Naive thymus-derived CD4-positive, alpha-beta T cell (primary cell): Measurements from ENCODE around the gene STK39. TPM values are rescaled to one million over a fixed set of nuclear protein-coding genes. Genes with fewer than 3 reads are reported as not detected.

Source experiments
- ATAC-seq: fragments of 150-1000 bp; cut with Tn5 transposase; 2 replicates; pipeline ENCODE4 v1.10.0; 2021; ENCODE audit warnings: mild to moderate bottlenecking, moderate library complexity
- CTCF ChIA-PET: fragments of 350-600 bp; sonication (Branson Sonifier 250); formaldehyde crosslinking; loops from one replicate; lab custom pipeline; 2021; ENCODE audit warnings: antibody characterized with exemption; lab: Charles Lee
- POLR2A ChIA-PET: fragments of 350-600 bp; sonication (Branson Sonifier 250); formaldehyde crosslinking; loops from one replicate; lab custom pipeline; 2021; ENCODE audit warnings: antibody characterized with exemption, inconsistent platforms; lab: Charles Lee
- DNase-seq, 9 donors: peaks; one replicate each; pipeline versions ENCODE4 v3.0.0 to v3.0.0-alpha.2; 2020 to 2022; ENCODE audit warnings: mixed read lengths in 1 of 9
- H3K27ac ChIP-seq: one replicate; pipeline ENCODE4 v1.7.0; 2013; ENCODE audit warnings: mild to moderate bottlenecking, low read depth, low read length, moderate library complexity
- H3K27me3 ChIP-seq, 2 donors: one replicate each; pipeline ENCODE4 v1.7.0; 2013; ENCODE audit warnings: low read length in 2 of 2, mild to moderate bottlenecking in 2 of 2, moderate library complexity in 2 of 2; ENCODE audit not compliant: control insufficient read depth in 2 of 2, insufficient read depth in 2 of 2
- H3K36me3 ChIP-seq, 3 experiments: 1 replicate in 2 of 3; 2 replicates in 1 of 3; pipeline ENCODE4 v1.7.0; 2013; ENCODE audit warnings: low read length in 3 of 3, mild to moderate bottlenecking in 3 of 3, moderate library complexity in 1 of 3; ENCODE audit not compliant: insufficient read depth in 3 of 3, control insufficient read depth in 2 of 3
- H3K4me1 ChIP-seq, 2 donors: one replicate each; pipeline ENCODE4 v1.7.0; 2013; ENCODE audit warnings: low read length in 2 of 2, mild to moderate bottlenecking in 2 of 2, moderate library complexity in 1 of 2; ENCODE audit not compliant: control insufficient read depth in 2 of 2, insufficient read depth in 2 of 2
- H3K4me3 ChIP-seq: 2 replicates; pipeline ENCODE4 v1.7.0; 2013; ENCODE audit warnings: mild to moderate bottlenecking, low read length
- H3K9me3 ChIP-seq, 3 experiments: 1 replicate in 2 of 3; 2 replicates in 1 of 3; pipeline ENCODE4 v1.7.0; 2013; ENCODE audit warnings: low read length in 3 of 3; ENCODE audit not compliant: control insufficient read depth in 2 of 3
- H3K27ac Mint-ChIP-seq, 9 donors: one replicate each; pipeline ENCODE4 v1.8.0; 2020 to 2022; ENCODE audit warnings: mixed read lengths in 9 of 9, mild to moderate bottlenecking in 8 of 9, moderate library complexity in 5 of 9, inconsistent platforms in 2 of 9
- H3K27me3 Mint-ChIP-seq, 5 donors: one replicate each; pipeline ENCODE4 v1.8.0; 2021 to 2022; ENCODE audit warnings: mixed read lengths in 5 of 5, mild to moderate bottlenecking in 1 of 5
- H3K36me3 Mint-ChIP-seq, 5 donors: one replicate each; pipeline ENCODE4 v1.8.0; 2020 to 2022; ENCODE audit warnings: mixed read lengths in 5 of 5, mild to moderate bottlenecking in 3 of 5, inconsistent platforms in 1 of 5
- H3K4me1 Mint-ChIP-seq, 7 donors: one replicate each; pipeline ENCODE4 v1.8.0; 2020 to 2022; ENCODE audit warnings: mixed read lengths in 7 of 7, mild to moderate bottlenecking in 3 of 7, inconsistent platforms in 1 of 7
- H3K4me3 Mint-ChIP-seq, 10 donors: one replicate each; pipeline ENCODE4 v1.8.0; 2020 to 2022; ENCODE audit warnings: mild to moderate bottlenecking in 10 of 10, mixed read lengths in 10 of 10, moderate library complexity in 6 of 10, inconsistent platforms in 2 of 10
- H3K9me3 Mint-ChIP-seq, 11 donors: one replicate each; pipeline ENCODE4 v1.8.0; 2020 to 2022; ENCODE audit warnings: mixed read lengths in 11 of 11, mild to moderate bottlenecking in 4 of 11, inconsistent platforms in 1 of 11, moderate library complexity in 1 of 11
- intact Hi-C, 2 donors: fragments of 100-400 bp; cut with micrococcal nuclease; formaldehyde crosslinking; loops; one replicate each; pipeline ENCODE4 v1.15.1; 2023
- polyA plus RNA-seq, 2 donors: library from polyadenylated mRNA; unstranded; fragments of 300-500 nt; fragmentation: Illumina TruSeq; gene quantifications; one replicate each; pipeline ENCODE4 v1.2.3, GENCODE V29; 2021
- total RNA-seq, 6 experiments: library from RNA in 5 of 6; stranded (reverse) in 5 of 6; gene quantifications; 1 replicate in 5 of 6; 2 replicates in 1 of 6; pipeline ENCODE4 v1.2.3 and lab custom pipeline; 2021 to 2026

The STK39 gene
- total and polyA plus RNA-seq, 7 experiments from 2014 or later = 2.7 to 33.9 (median 16.9) TPM

DNA sequence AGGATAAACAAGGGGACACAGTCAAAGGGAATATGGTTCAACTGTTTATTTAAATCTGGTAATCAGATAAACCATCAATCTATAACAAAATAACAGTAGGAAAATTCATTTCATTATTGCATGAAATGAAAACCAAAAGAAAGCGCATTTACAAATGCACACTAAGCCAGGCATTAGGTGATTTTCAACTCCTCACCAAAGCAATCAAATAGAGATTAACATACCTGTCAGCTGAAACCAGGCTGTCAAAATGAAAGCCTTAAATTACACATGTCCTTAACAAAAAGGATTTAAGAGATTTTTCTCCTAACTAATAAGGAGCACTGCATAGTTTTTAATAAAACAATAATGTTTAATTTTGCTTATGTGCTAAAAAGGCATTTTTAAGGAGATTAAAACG, 23.0 kb downstream of the STK39 start:
- no peaks in the 10 kb centered on the region for H3K36me3 ChIP-seq
- no peak overlapping the region for H3K27ac ChIP-seq
- no peaks in the 10 kb centered on the region for H3K9me3 ChIP-seq
- DNase-seq (no peak), ATAC-seq (no peak)
- Mint-ChIP-seq H3K4me3 (no peak overlapping the region), H3K36me3 (peaks cover 0 to 24% (median 9%) of the 10 kb centered on the region in 5 donors), H3K27ac (peak overlapping the region in 1 of 9 donors; percentile 14), H3K27me3 (no peaks in the 10 kb centered on the region), H3K4me1 (peaks cover 5 to 44% (median 27%) of the 10 kb centered on the region in 7 donors), H3K9me3 (no peaks in the 10 kb centered on the region)
- H3K4me1 ChIP-seq = no peaks in the 10 kb centered on the region
- ChIA-PET CTCF (no interaction called here), POLR2A (no interaction called here)
- no peaks in the 10 kb centered on the region for H3K27me3 ChIP-seq
- no peak overlapping the region for H3K4me3 ChIP-seq
- intact Hi-C loops = no loop called here

- Histone ChIP-seq H3K36me3 (no peaks in the 10 kb centered on the region), H3K9me3 (no peaks in the 10 kb centered on the region), H3K27ac (no peak overlapping the region), H3K4me1 (no peaks in the 10 kb centered on the region), H3K4me3 (no peak overlapping the region), H3K27me3 (no peaks in the 10 kb centered on the region)
- H3K27me3 Mint-ChIP-seq = no peaks in the 10 kb centered on the region
- H3K36me3 Mint-ChIP-seq = peaks cover 0 to 31% (median 9%) of the 10 kb centered on the region in 5 donors
- no peak for DNase-seq
- ChIA-PET CTCF (no interaction called here), POLR2A (no interaction called here)
- no peak for ATAC-seq
- H3K4me3 Mint-ChIP-seq = no peak overlapping the region
- H3K4me1 Mint-ChIP-seq = peaks cover 5 to 58% (median 33%) of the 10 kb centered on the region in 7 donors
- no peak overlapping the region for H3K27ac Mint-ChIP-seq
- intact Hi-C loops = no loop called here
- H3K9me3 Mint-ChIP-seq = no peaks in the 10 kb centered on the region
Measured at GRCh38 chr2:168222088-168222487, 25.3 kb downstream of the STK39 start.

DNA sequence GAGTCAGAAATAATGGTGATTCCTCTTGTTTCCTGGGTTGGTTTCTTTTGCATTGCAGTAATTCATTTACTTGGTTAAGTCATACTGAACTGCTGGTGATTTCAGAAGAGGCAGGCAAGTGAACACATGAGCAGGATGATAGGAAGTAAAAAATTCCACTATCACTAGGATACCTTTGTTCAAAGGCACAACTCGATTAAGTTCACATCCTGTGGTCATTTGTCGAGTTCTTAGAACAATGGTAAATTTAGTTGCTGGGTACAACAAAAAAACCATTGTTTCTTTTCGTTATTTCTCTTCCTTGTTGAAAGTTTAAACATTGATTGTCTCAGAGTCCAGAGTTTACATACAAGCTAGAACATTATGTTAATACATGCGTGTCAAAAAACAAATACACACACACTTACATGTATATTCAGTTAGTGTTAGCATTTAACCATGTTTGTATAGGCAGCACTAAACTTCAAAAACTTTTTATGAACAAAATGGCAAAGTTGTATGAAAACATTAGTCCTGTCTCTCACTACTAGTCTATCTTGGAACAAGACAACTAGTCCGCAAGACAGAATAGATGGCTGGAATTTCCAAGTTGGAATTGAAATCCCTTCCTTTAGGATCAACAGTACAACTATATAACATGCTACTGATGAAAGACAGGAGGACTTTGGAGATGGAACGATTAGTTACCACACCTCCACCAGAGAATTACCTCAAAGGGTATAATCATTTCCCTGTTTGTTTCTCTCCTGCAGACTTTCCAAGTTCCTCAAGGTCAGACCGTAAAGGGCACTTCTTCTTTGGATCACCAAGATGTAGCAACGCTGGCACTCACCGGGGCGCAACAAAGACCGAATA, 26.2 kb downstream of the STK39 start:
- intact Hi-C loops = no loop called here
- H3K4me1 Mint-ChIP-seq = peaks cover 5 to 60% (median 32%) of the 10 kb centered on the region in 7 donors
- ATAC-seq = no peak

GRCh38 chr2:168217920-168218319, 29.5 kb downstream of the STK39 start:
- H3K27ac Mint-ChIP-seq = peak overlapping the region in 1 of 9 donors; percentile 32
- DNase-seq (no peak), ATAC-seq (no peak)
- ChIA-PET POLR2A (no interaction called here), CTCF (no interaction called here)
- H3K4me3 ChIP-seq = no peak overlapping the region
- H3K27me3 Mint-ChIP-seq = no peaks in the 10 kb centered on the region
- no peaks in the 10 kb centered on the region for H3K9me3 Mint-ChIP-seq
- no peak overlapping the region for H3K4me3 Mint-ChIP-seq
- no peaks in the 10 kb centered on the region for H3K27me3 ChIP-seq
- H3K4me1 ChIP-seq = no peaks in the 10 kb centered on the region
- no peaks in the 10 kb centered on the region for H3K9me3 ChIP-seq
- no peaks in the 10 kb centered on the region for H3K36me3 ChIP-seq
- H3K27ac ChIP-seq = no peak overlapping the region
- intact Hi-C loops = no loop called here
- peaks cover 7 to 62% (median 26%) of the 10 kb centered on the region in 7 donors for H3K4me1 Mint-ChIP-seq
- H3K36me3 Mint-ChIP-seq = peaks cover 6 to 44% (median 9%) of the 10 kb centered on the region in 5 donors

More for the DNA sequence above, 26.2 kb downstream of the STK39 start:
- H3K4me3 ChIP-seq = no peak overlapping the region
- H3K4me3 Mint-ChIP-seq = no peak overlapping the region
- peaks cover 0 to 31% (median 9%) of the 10 kb centered on the region in 5 donors for H3K36me3 Mint-ChIP-seq
- H3K27ac ChIP-seq = no peak overlapping the region
- no peaks in the 10 kb centered on the region for H3K4me1 ChIP-seq
- no peak for DNase-seq
- H3K27me3 ChIP-seq = no peaks in the 10 kb centered on the region
- peak overlapping the region in 1 of 9 donors; percentile 11 for H3K27ac Mint-ChIP-seq
- POLR2A ChIA-PET = no interaction called here
- no peaks in the 10 kb centered on the region for H3K27me3 Mint-ChIP-seq
- no peaks in the 10 kb centered on the region for H3K9me3 ChIP-seq
- H3K9me3 Mint-ChIP-seq = no peaks in the 10 kb centered on the region
- CTCF ChIA-PET = no interaction called here
- no peaks in the 10 kb centered on the region for H3K36me3 ChIP-seq

DNA sequence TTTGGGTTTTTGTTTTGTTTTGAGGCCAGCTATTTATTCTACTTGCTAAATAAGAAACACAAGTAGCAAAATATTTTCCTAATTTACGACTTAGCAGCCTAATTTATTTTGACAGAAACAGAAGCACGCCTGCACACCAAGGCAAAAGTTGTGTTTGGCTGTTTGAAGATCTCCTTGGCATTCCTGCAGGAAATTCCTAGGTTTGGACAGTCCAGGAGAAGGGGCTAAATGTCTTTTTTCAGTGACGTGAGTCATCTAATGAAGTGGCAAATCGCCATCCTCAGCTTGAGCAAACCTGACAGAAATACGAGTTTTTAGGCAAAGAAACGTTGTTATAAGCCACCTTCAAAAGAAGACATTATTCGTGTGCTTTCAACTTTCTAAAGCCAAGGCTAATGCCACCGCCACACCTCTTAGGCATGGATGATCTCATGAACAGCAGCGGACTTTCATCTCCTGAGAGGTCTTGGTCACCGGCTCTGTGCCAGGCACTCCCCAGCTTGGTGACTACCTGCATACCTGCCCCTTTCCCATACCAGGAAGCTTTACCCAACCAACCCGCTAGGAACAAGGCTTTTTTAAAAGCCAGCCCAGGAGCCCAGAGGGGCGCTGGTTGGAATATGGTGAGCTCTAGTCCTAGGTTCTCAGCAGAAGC, 30.9 kb downstream of the STK39 start:
- intact Hi-C loops = no loop called here
- POLR2A ChIA-PET = interaction anchor here (0.6 to 0.8 kb wide), 2 partner anchors 25 to 450 kb away, joined by 3 read pairs; no protein-coding TSS in a partner anchor
- no peaks in the 10 kb centered on the region for H3K27me3 Mint-ChIP-seq
- ATAC-seq (no peak), DNase-seq (no peak)
- Histone ChIP-seq H3K27me3 (no peaks in the 10 kb centered on the region), H3K4me3 (no peak overlapping the region), H3K9me3 (no peaks in the 10 kb centered on the region), H3K4me1 (peaks cover 7 to 10% of the 10 kb centered on the region in 2 donors), H3K27ac (no peak overlapping the region), H3K36me3 (no peaks in the 10 kb centered on the region)
- no peaks in the 10 kb centered on the region for H3K9me3 Mint-ChIP-seq
- H3K36me3 Mint-ChIP-seq = peaks cover 5 to 39% (median 7%) of the 10 kb centered on the region in 5 donors
- peaks cover 21 to 73% (median 34%) of the 10 kb centered on the region in 7 donors for H3K4me1 Mint-ChIP-seq
- no peak overlapping the region for H3K27ac Mint-ChIP-seq
- H3K4me3 Mint-ChIP-seq = no peak overlapping the region
- CTCF ChIA-PET = no interaction called here

DNA sequence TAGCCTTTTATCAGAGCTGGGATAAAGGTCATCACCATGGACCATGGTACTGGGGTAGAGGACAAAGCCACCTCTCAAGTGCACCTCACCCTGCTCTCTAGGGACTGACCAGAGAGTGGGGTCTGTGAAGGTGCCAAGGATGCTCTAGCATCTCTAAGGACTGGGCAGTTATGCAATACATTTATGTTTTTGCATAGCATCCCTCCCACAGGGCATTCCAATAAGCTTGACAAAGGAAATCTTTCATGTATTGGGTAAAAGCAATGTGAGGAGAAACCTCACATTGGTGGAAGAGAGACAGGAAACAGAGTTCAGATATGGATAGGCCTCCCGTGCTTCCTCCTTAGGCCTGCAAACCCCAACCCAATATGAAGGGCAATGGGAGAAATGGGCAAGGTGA, 31.6 kb downstream of the STK39 start:
- H3K4me3 ChIP-seq = no peak overlapping the region
- no peaks in the 10 kb centered on the region for H3K9me3 ChIP-seq
- no peak overlapping the region for H3K4me3 Mint-ChIP-seq
- peaks cover 21 to 73% (median 36%) of the 10 kb centered on the region in 7 donors for H3K4me1 Mint-ChIP-seq
- H3K27ac ChIP-seq = no peak overlapping the region
- H3K27ac Mint-ChIP-seq = peak overlapping the region in 1 of 9 donors; percentile 15
- no peaks in the 10 kb centered on the region for H3K27me3 Mint-ChIP-seq
- H3K36me3 Mint-ChIP-seq = peaks cover 5 to 33% (median 9%) of the 10 kb centered on the region in 5 donors
- H3K4me1 ChIP-seq = peaks cover 7 to 17% of the 10 kb centered on the region in 2 donors
- DNase-seq = no peak
- no peaks in the 10 kb centered on the region for H3K27me3 ChIP-seq
- ChIA-PET CTCF (no interaction called here), POLR2A (interaction anchor here (0.6 kb wide), 1 partner anchor 24 kb away, joined by 3 read pairs; no protein-coding TSS in a partner anchor)
- no peaks in the 10 kb centered on the region for H3K9me3 Mint-ChIP-seq
- no peak for ATAC-seq
- intact Hi-C loops = loop anchor here in 1 of 2 donors (2.0 kb wide), 1 partner anchor 19 kb away; no protein-coding TSS in a partner anchor
- H3K36me3 ChIP-seq = no peaks in the 10 kb centered on the region
